GM08714 (cell line): ENCODE results near the gene RRM1.
A peak's percentile ranks its signal among the peaks of the same experiment; 100 is the strongest.
"Not testable (repeated sequence)": the region's sequence is repeated elsewhere in the genome, so short reads cannot be mapped to it uniquely, and the experiment has no call there.

Experiments used
- H3K4me3 ChIP-seq: fragments of 200-500 bp; sonication (Bioruptor generic); 2 replicates; pipeline ENCODE4 v1.5.1; 2014; ENCODE audit warnings: mild to moderate bottlenecking, low read length, inconsistent platforms
- ZNF274 ChIP-seq: IDR thresholded peaks from 2 replicates; pipeline ENCODE4 v1.6.1; 2012; ENCODE audit warnings: mild to moderate bottlenecking, low read depth, low read length

Gene RRM1

GRCh38 chr11:4094348-4095291 is at the start of gene RRM1:
Gene RRM1, plus strand, starts transcription at chr11:4094799. Its CDS starts 214 bp downstream, at chr11:4095013.
- H3K4me3 ChIP-seq = peak within 1 kb of the TSS; percentile 96
- TF ChIP-seq ZNF274 = no peak

- H3K4me3 ChIP-seq = no peak overlapping the region
- TF ChIP-seq ZNF274 = no peak
Observed at GRCh38 chr11:4044976-4045646, 49.5 kb upstream of the RRM1 start.

DNA sequence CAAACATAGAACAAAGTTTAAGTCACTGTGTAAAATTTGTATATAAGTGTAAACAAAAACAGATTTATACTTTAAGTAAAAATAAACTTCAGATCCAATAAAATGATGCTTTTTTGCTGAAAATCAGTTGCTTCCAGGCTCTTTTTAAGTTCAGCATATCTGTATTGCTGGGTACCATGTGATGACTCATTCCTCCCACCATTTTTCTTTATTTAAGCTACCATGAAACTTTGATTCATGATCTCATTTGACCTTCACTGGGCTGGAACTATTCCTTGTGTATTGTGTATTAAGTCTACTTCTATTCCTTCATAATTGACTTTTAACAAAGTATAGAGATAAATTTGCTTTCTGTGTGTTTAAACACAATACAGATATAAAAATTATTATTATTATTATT is 46.3 kb upstream of the RRM1 start:
- no peak for TF ChIP-seq ZNF274
- no peak overlapping the region for H3K4me3 ChIP-seq

DNA sequence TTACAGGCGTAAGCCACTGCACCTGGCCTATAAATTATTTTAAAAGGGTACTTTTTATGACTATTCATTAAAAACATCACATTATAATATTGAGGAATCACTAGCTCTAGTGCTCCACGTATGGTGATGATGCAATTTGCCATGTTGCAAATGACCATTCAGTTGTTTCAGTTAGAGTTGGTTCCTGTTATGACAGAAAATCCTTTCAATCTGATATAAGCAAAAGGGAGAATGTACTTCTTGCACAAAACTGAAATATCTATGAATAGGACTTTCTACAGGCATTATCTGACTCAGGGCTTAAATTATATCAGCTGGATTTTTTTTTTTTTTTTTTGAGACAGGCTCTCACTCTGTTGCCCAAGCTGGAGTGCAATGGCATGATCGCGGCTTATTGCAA is 45.6 kb upstream of the RRM1 start:
- TF ChIP-seq ZNF274 = no peak
- no peak overlapping the region for H3K4me3 ChIP-seq

GRCh38 chr11:4050138-4050537 is 44.5 kb upstream of the RRM1 start:
- H3K4me3 ChIP-seq = no peak overlapping the region
- TF ChIP-seq ZNF274 = no peak

DNA sequence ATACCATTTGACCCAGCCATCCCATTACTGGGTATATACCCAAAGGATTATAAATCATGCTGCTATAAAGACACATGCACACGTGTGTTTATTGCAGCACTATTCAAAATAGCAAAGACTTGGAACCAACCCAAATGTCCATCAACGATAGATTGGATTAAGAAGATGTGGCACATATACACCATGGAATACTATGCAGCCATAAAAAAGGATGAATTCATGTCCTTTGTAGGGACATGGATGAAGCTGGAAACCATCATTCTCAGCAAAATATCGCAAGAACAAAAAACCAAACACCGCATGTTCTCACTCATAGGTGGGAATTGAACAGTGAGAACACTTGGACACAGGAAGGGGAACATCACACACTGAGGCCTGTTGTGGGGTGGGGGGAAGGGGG is 41.4 kb upstream of the RRM1 start:
- H3K4me3 ChIP-seq = not testable (repeated sequence)

GRCh38 chr11:4054643-4055042 is 40.0 kb upstream of the RRM1 start:
- H3K4me3 ChIP-seq = no peak overlapping the region
- TF ChIP-seq ZNF274 = no peak

- no peak overlapping the region for H3K4me3 ChIP-seq
- no peak for TF ChIP-seq ZNF274
Observed at GRCh38 chr11:4059424-4059823, 35.2 kb upstream of the RRM1 start.

DNA sequence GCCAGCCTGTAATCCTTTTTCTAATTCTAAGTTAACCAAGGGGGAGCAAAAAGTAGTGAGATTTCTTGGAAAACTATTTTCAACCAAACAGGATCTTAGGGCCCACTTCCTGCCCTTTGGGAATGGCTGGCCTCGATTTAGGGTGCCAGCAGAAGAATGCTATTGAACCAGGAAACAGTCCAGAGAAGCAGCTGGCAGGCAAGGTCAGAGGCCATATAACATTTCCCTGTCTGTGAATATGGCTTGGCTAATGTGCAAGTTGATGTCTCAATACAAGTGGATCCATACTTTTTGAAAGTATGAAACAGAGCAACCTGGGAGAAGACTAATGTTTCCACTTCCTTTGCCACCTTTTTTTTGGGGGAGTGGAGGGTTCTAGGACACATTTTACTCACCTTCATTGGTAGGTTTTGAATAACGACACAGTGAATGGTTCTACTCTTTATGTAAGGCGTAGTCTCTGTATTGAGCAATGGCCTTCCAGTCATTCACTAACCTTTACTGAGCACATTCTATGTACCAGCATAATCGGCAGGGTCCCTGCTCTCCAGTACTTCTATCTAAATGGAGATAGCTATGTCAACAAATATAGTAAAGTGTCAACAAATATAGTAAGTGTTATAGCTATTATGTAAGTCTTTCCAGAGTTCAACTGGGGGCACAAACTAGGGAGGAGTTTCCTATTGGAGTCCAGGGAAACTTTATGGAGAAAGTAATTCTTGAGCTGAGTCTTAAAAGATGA is 34.2 kb upstream of the RRM1 start:
- no peak for TF ChIP-seq ZNF274

GRCh38 chr11:4061700-4062099 is 32.9 kb upstream of the RRM1 start:
- no peak for TF ChIP-seq ZNF274
- no peak overlapping the region for H3K4me3 ChIP-seq

More for the DNA sequence above, 34.2 kb upstream of the RRM1 start:
- no peak overlapping the region for H3K4me3 ChIP-seq

DNA sequence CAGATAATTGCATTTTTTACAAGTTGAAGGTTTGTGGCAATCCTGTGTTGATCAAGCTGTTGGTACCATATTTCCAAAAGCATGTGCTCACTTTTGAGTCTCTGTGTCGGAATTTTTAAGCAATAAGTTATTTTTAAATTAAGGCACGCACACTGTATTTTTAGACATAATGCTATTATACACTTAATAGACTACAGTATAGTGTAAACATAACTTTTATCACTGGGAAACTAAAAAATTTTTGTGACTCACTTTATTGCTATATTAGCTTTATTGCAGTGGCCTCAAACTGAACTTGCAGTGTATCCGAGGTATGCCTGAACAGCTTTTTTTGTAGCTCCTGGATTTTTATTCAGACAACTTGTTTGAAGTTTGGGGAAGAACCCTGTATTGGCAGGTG is 31.3 kb upstream of the RRM1 start:
- H3K4me3 ChIP-seq = no peak overlapping the region
- TF ChIP-seq ZNF274 = no peak

- no peak for TF ChIP-seq ZNF274
- no peak overlapping the region for H3K4me3 ChIP-seq
Observed at GRCh38 chr11:4064278-4064955, 30.2 kb upstream of the RRM1 start.

GRCh38 chr11:4065086-4065485 is 29.5 kb upstream of the RRM1 start:
- TF ChIP-seq ZNF274 = no peak

DNA sequence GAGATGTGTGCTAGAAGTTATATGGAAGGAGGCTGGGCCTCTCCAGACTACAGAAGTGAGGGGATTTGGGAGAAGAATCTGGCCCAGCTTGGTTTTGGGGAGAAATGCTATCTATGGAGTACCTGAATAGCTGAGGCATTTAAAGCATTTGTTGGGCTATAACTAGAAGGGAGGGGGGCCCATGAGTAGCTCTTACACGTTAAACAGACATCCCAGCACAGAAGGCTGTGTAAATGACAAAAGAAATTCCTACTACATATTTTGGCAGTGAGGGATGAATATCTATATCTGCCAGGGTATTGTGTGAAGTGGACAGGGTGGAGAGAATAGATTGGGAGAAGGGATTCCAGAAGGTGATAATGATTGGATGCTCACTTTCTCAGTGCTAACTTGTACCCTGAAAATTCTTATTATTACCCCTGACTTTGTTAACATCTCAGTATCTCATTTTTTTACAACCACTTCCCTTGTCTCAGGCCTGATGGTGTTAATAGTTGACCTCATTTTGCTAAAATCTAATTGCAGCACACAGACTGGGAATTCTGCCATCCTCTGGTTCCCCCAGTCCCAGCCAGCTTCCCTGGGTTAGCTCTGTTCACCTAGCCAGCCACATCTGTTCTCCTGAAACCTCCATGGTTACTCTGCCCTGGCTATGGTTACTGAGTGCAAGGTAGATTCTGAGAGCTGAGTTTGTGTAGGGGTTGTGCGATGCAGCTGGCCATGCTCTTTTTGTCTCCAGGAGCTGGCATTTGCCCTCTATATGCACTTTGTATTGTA is 28.8 kb upstream of the RRM1 start:
- TF ChIP-seq ZNF274 = no peak
- H3K4me3 ChIP-seq = no peak overlapping the region

More at GRCh38 chr11:4065086-4065485, 29.5 kb upstream of the RRM1 start:
- no peak overlapping the region for H3K4me3 ChIP-seq
